Thoracic aorta (tissue), 2 donors: ENCODE measurements around the gene NSUN4. TPM values are rescaled to one million over a fixed set of nuclear protein-coding genes. Genes with fewer than 3 reads are reported as not detected.

Experiments
- ATAC-seq: fragments of 150-250 bp; one replicate; pipeline ENCODE4 v1.8.0; 2017; ENCODE audit warnings: low read depth; ENCODE audit not compliant: insufficient number of reproducible peaks, low FRiP score
- DNase-seq: peaks from one replicate; pipeline ENCODE4 v3.0.0-alpha.2; 2020; ENCODE audit warnings: low spot score
- H3K27ac ChIP-seq, 2 donors: fragments of 200-600 bp; sonication (generic); 1 replicate in 1 of 2; 2 replicates in 1 of 2; pipeline ENCODE4 v1.5.1; 2016; ENCODE audit warnings: mild to moderate bottlenecking in 2 of 2, moderate library complexity in 2 of 2
- H3K27me3 ChIP-seq: fragments of 200-600 bp; sonication (generic); replicated peaks from 2 replicates; pipeline ENCODE4 v1.6.0; 2016; ENCODE audit warnings: mild to moderate bottlenecking; ENCODE audit not compliant: insufficient read depth
- H3K36me3 ChIP-seq: fragments of 200-600 bp; sonication (generic); one replicate; pipeline ENCODE4 v1.5.1; 2016
- H3K4me1 ChIP-seq, 2 donors: fragments of 200-600 bp; sonication (generic); 1 replicate in 1 of 2; 2 replicates in 1 of 2; pipeline versions ENCODE4 v1.5.1 to v1.6.0; 2016; ENCODE audit warnings: low read depth in 2 of 2, mild to moderate bottlenecking in 1 of 2; ENCODE audit not compliant: control insufficient read depth in 1 of 2
- H3K4me3 ChIP-seq: fragments of 200-600 bp; sonication (generic); 2 replicates; pipeline ENCODE4 v1.5.1; 2016; ENCODE audit warnings: mild to moderate bottlenecking
- H3K9me3 ChIP-seq: fragments of 200-600 bp; sonication (generic); 2 replicates; pipeline ENCODE4 v1.5.1; 2016
- CTCF ChIP-seq: fragments of 200-600 bp; sonication (generic); IDR thresholded peaks from one replicate; pipeline ENCODE4 v1.5.1; 2019; ENCODE audit warnings: antibody characterized with exemption
- total RNA-seq, 2 donors: library from RNA; depleted of rRNA; stranded (reverse); fragments of >200 nt; gene quantifications; one replicate each; pipeline versions ENCODE4 v1.1.0 to v1.2.3, GENCODE V29; 2016

Gene NSUN4
- total RNA-seq, 2 donors from 2014 or later = 22.9 to 29.3 TPM

- Histone ChIP-seq H3K36me3 (no peaks in the 10 kb centered on the region), H3K27me3 (no peaks in the 10 kb centered on the region), H3K4me1 (peaks cover 12 to 46% of the 10 kb centered on the region in 2 donors), H3K27ac (no peak overlapping the region), H3K4me3 (no peak overlapping the region), H3K9me3 (no peaks in the 10 kb centered on the region)
- TF ChIP-seq CTCF = no peak
- DNase-seq (no peak), ATAC-seq (no peak)
Observed at GRCh38 chr1:46399307-46399706, 58.7 kb downstream of the NSUN4 start.

- Histone ChIP-seq H3K9me3 (no peaks in the 10 kb centered on the region), H3K36me3 (no peaks in the 10 kb centered on the region), H3K4me1 (peaks cover 8 to 37% of the 10 kb centered on the region in 2 donors), H3K27me3 (no peaks in the 10 kb centered on the region), H3K27ac (no peak overlapping the region), H3K4me3 (no peak overlapping the region)
- DNase-seq (no peak), ATAC-seq (no peak)
- TF ChIP-seq CTCF = no peak
Observed at GRCh38 chr1:46400421-46400820, 59.8 kb downstream of the NSUN4 start.

- Histone ChIP-seq H3K4me1 (peaks cover 9 to 35% of the 10 kb centered on the region in 2 donors), H3K27me3 (no peaks in the 10 kb centered on the region), H3K4me3 (no peak overlapping the region), H3K9me3 (no peaks in the 10 kb centered on the region), H3K27ac (no peak overlapping the region), H3K36me3 (no peaks in the 10 kb centered on the region)
- DNase-seq (no peak), ATAC-seq (no peak)
- no peak for TF ChIP-seq CTCF
Observed at GRCh38 chr1:46401154-46401913, 60.7 kb downstream of the NSUN4 start.

- no peak overlapping the region for H3K27ac ChIP-seq
- no peaks in the 10 kb centered on the region for H3K36me3 ChIP-seq
- peak; percentile 55 for DNase-seq
- no peaks in the 10 kb centered on the region for H3K27me3 ChIP-seq
- no peaks in the 10 kb centered on the region for H3K9me3 ChIP-seq
- peaks cover 6 to 27% of the 10 kb centered on the region in 2 donors for H3K4me1 ChIP-seq
- H3K4me3 ChIP-seq = peak overlapping the region; percentile 1
- ATAC-seq = no peak
- TF ChIP-seq CTCF = no peak
Observed at GRCh38 chr1:46401964-46402626, 61.5 kb downstream of the NSUN4 start.

GRCh38 chr1:46403916-46404315, 63.3 kb downstream of the NSUN4 start:
- no peaks in the 10 kb centered on the region for H3K9me3 ChIP-seq

More at GRCh38 chr1:46403916-46404315, 63.3 kb downstream of the NSUN4 start:
- Histone ChIP-seq H3K27ac (no peak overlapping the region), H3K27me3 (no peaks in the 10 kb centered on the region), H3K4me1 (peaks cover 6 to 25% of the 10 kb centered on the region in 2 donors), H3K4me3 (no peak overlapping the region), H3K36me3 (no peaks in the 10 kb centered on the region)
- DNase-seq = no peak
- no peak for ATAC-seq
- no peak for TF ChIP-seq CTCF
